Measurements from ENCODE around the gene ESD.

Gene ESD

GRCh38 chr13:46796515-46797474 is at the start of gene ESD (continued):
- TF ChIP-seq ZNF843 (tag by site-specific recombination; IDR thresholded peaks at IDR 0.05), result no peak
- no peak for TF ChIP-seq ZNF488 (tag by site-specific recombination; IDR thresholded peaks at IDR 0.05)
- TF ChIP-seq SALL2 (tag by site-specific recombination; IDR thresholded peaks at IDR 0.05; ENCODE audit: borderline replicate concordance), result no peak
- no peak for TF ChIP-seq ZNF426 (tag by site-specific recombination; IDR thresholded peaks at IDR 0.05)
- TF ChIP-seq ELK4 (IDR thresholded peaks at IDR 0.05; ENCODE audit: borderline replicate concordance, low read depth, low read length), result no peak
- no peak for TF ChIP-seq GLI2 (tag by site-specific recombination; IDR thresholded peaks at IDR 0.05; ENCODE audit: borderline replicate concordance, low read depth)
- TF ChIP-seq CTCF (tag by site-specific recombination; IDR thresholded peaks at IDR 0.05), result no peak
- peak; percentile 75 for TF ChIP-seq PATZ1 (tag by site-specific recombination; IDR thresholded peaks at IDR 0.05)
- peak; percentile 90 for TF ChIP-seq ZFHX2 (tag by site-specific recombination; conservative IDR thresholded peaks at IDR 0.05)
- no peak for TF ChIP-seq ZNF549 (tag by site-specific recombination; IDR thresholded peaks at IDR 0.05)
- no peak for TF ChIP-seq SETDB1 (IDR thresholded peaks at IDR 0.05; ENCODE audit: insufficient read length, low read length)
- TF ChIP-seq ZNF10 (tag by site-specific recombination; IDR thresholded peaks at IDR 0.05), result peak; percentile 14; the same call in 1 of the 2 replicates
- TF ChIP-seq ZNF324 (tag by site-specific recombination; IDR thresholded peaks at IDR 0.05), result peak; percentile 75; the same call in 1 of the 2 replicates
- TF ChIP-seq ZNF2 (tag by site-specific recombination; IDR thresholded peaks at IDR 0.05), result peak; percentile 73; the same call in 1 of the 2 replicates
- no peak for TF ChIP-seq TRIM28 (IDR thresholded peaks at IDR 0.05; ENCODE audit: borderline replicate concordance, low read length)
- TF ChIP-seq IKZF3 (tag by site-specific recombination; IDR thresholded peaks at IDR 0.05), result no peak
- TF ChIP-seq PRDM1 (tag by site-specific recombination; IDR thresholded peaks at IDR 0.05), result peak; percentile 48; the same call in 1 of the 2 replicates
- TF ChIP-seq ZNF175 (tag by site-specific recombination; IDR thresholded peaks at IDR 0.05), result no peak
- no peak for TF ChIP-seq ZNF280D (tag by site-specific recombination; IDR thresholded peaks at IDR 0.05)
- TF ChIP-seq MYNN (tag by site-specific recombination; IDR thresholded peaks at IDR 0.05; ENCODE audit: borderline replicate concordance), result no peak
- TF ChIP-seq ZNF76 (tag by site-specific recombination; IDR thresholded peaks at IDR 0.05; ENCODE audit: borderline replicate concordance, low read depth), result peak; percentile 91
- TF ChIP-seq ZNF510 (tag by site-specific recombination; IDR thresholded peaks at IDR 0.05; ENCODE audit: insufficient replicate concordance), result no peak
- peak; percentile 80; the same call in 1 of the 2 replicates for TF ChIP-seq ZFP69B (tag by site-specific recombination; IDR thresholded peaks at IDR 0.05)
- no peak for TF ChIP-seq ZNF830 (tag by site-specific recombination; IDR thresholded peaks at IDR 0.05; ENCODE audit: low read depth)
- peak; percentile 82; the same call in 1 of the 2 replicates for TF ChIP-seq GLIS1 (tag by site-specific recombination; IDR thresholded peaks at IDR 0.05)
- no peak for TF ChIP-seq ZBTB20 (tag by site-specific recombination; IDR thresholded peaks at IDR 0.05)
- no peak for TF ChIP-seq ZNF626 (tag by site-specific recombination; IDR thresholded peaks at IDR 0.05)
- peak; percentile 85 for TF ChIP-seq SP2 (tag by site-specific recombination; IDR thresholded peaks at IDR 0.05)
- TF ChIP-seq ZBTB21 (tag by site-specific recombination; IDR thresholded peaks at IDR 0.05), result no peak
- no peak for TF ChIP-seq ZNF404 (tag by site-specific recombination; IDR thresholded peaks at IDR 0.05)

All from HEK293 (cell line).